HepG2 (cell line): ENCODE results near the gene UBE2N. TPM values are rescaled to one million over a fixed set of nuclear protein-coding genes. Genes with fewer than 3 reads are reported as not detected.

Experiments used
- ATAC-seq: fragments of 200-7000 bp; cut with Tn5 transposase; 3 replicates; pipeline ENCODE4 v1.9.1; 2020; ENCODE audit warnings: mild to moderate bottlenecking, moderate library complexity
- BruUV-seq: library from RNA; stranded (reverse); fragments of 400-500 nt; replicated peaks from 2 replicates; lab custom pipeline; 2021; lab: Mats Ljungman, UMichigan
- CTCF ChIA-PET: fragments of 300-600 bp; formaldehyde crosslinking; extraction: SDS; loops from one replicate; lab custom pipeline; 2021; ENCODE audit warnings: low total read pairs, inconsistent platforms, low intra/inter-chr PET ratio; lab: Yijun Ruan, JAX
- POLR2A ChIA-PET: fragments of 350-600 bp; sonication (Branson Sonifier 250); formaldehyde crosslinking; loops from one replicate; lab custom pipeline; 2020; ENCODE audit warnings: antibody characterized with exemption, inconsistent platforms; lab: Yijun Ruan, JAX
- DNase-seq: peaks from one replicate; pipeline ENCODE4 v3.0.0-alpha.2; 2015; ENCODE audit warnings: low spot score
- FAIRE-seq: peaks from 3 replicates; lab custom pipeline; 2011; peaks lifted over from hg19 to GRCh38; lab: Jason Lieb, UNC
- H2AFZ ChIP-seq: one replicate; pipeline ENCODE4 v1.6.1; 2011; ENCODE audit warnings: low read length, inconsistent platforms
- H3K27ac ChIP-seq: fragments of 300-600 bp; 3 replicates; pipeline ENCODE4 v1.8.0; 2011; ENCODE audit warnings: mixed run types, mild to moderate bottlenecking, mixed read lengths, low read length, inconsistent platforms; ENCODE audit not compliant: insufficient read depth; ENCODE audit errors: extremely low read length
- H3K27me3 ChIP-seq, 2 experiments: fragments of 200-600 bp in 1 of 2; 2 replicates in 1 of 2; 3 replicates in 1 of 2; pipeline versions ENCODE4 v1.6.0 to v1.8.0; 2011; ENCODE audit warnings: low read length in 2 of 2, mild to moderate bottlenecking in 2 of 2, moderate library complexity in 2 of 2, inconsistent platforms in 1 of 2; ENCODE audit not compliant: insufficient read depth in 2 of 2, control insufficient read depth in 1 of 2
- H3K36me3 ChIP-seq, 2 experiments: fragments of 200-600 bp in 1 of 2; replicated peaks in 1 of 2; 2 replicates in 1 of 2; 3 replicates in 1 of 2; pipeline versions ENCODE4 v1.5.1 to v1.8.0; 2011; ENCODE audit warnings: low read length in 2 of 2, inconsistent platforms in 1 of 2; ENCODE audit not compliant: insufficient read depth in 2 of 2, control insufficient read depth in 1 of 2
- H3K4me1 ChIP-seq: 2 replicates; pipeline ENCODE4 v1.5.1; 2012; ENCODE audit warnings: low read length, inconsistent platforms; ENCODE audit not compliant: insufficient read depth
- H3K4me2 ChIP-seq: 2 replicates; pipeline ENCODE4 v1.6.0; 2011; ENCODE audit warnings: low read depth, low read length, inconsistent platforms
- H3K4me3 ChIP-seq, 3 experiments: fragments of 200-600 bp in 1 of 3; sonication (generic), shearing (Covaris generic) in 1 of 3; replicated peaks in 1 of 3; 2 replicates each; pipeline ENCODE4 v1.5.1; 2011 to 2016; ENCODE audit warnings: low read length in 3 of 3, inconsistent platforms in 2 of 3, low read depth in 2 of 3, mild to moderate bottlenecking in 2 of 3, control low read depth in 1 of 3, mixed read lengths in 1 of 3; ENCODE audit not compliant: insufficient read depth in 1 of 3
- H3K79me2 ChIP-seq: one replicate; pipeline ENCODE4 v1.6.1; 2011; ENCODE audit warnings: low read length, inconsistent platforms; ENCODE audit not compliant: insufficient read depth
- H3K9ac ChIP-seq: 2 replicates; pipeline ENCODE4 v1.6.0; 2011; ENCODE audit warnings: mild to moderate bottlenecking, low read depth, low read length, inconsistent platforms; ENCODE audit not compliant: insufficient read depth
- H3K9me3 ChIP-seq: 2 replicates; pipeline ENCODE4 v1.5.1; 2012; ENCODE audit warnings: mild to moderate bottlenecking, low read length
- H4K20me1 ChIP-seq: 2 replicates; pipeline ENCODE4 v1.6.0; 2011; ENCODE audit warnings: inconsistent platforms, mild to moderate bottlenecking, low read length, moderate library complexity; ENCODE audit not compliant: insufficient read depth
- ARHGAP35 ChIP-seq: sonication (generic); formaldehyde crosslinking; IDR thresholded peaks from 2 replicates; pipeline ENCODE4 v1.9.0; 2022; ENCODE audit warnings: mild to moderate bottlenecking, inconsistent platforms, moderate library complexity, missing genetic modification reagents, borderline replicate concordance
- ARID4A ChIP-seq: sonication (generic); formaldehyde crosslinking; IDR thresholded peaks from 2 replicates; pipeline ENCODE4 v1.5.0; 2020; ENCODE audit warnings: mild to moderate bottlenecking, missing genetic modification reagents, borderline replicate concordance
- FOXA3 ChIP-seq: IDR thresholded peaks from 2 replicates; pipeline ENCODE4 v1.6.1; 2016; ENCODE audit warnings: missing genetic modification reagents, missing compliant biosample characterization
- HNF4A ChIP-seq: sonication (generic); formaldehyde crosslinking; IDR thresholded peaks from 2 replicates; pipeline ENCODE4 v1.4.0; 2020; ENCODE audit warnings: missing genetic modification reagents
- HNF4G ChIP-seq, 2 experiments: sonication (generic) in 1 of 2; formaldehyde crosslinking in 1 of 2; IDR thresholded peaks; 2 replicates each; pipeline versions ENCODE4 v1.4.0 to v1.6.1; 2011 to 2020; ENCODE audit warnings: borderline replicate concordance in 2 of 2, low read depth in 2 of 2, mild to moderate bottlenecking in 2 of 2, low read length in 1 of 2, missing genetic modification reagents in 1 of 2, moderate library complexity in 1 of 2
- KDM1A ChIP-seq: IDR thresholded peaks from 2 replicates; pipeline ENCODE4 v1.6.1; 2016; ENCODE audit warnings: missing compliant biosample characterization
- MTA1 ChIP-seq: sonication (generic); formaldehyde crosslinking; IDR thresholded peaks from 2 replicates; pipeline ENCODE4 v1.4.0; 2020; ENCODE audit warnings: missing genetic modification reagents, mild to moderate bottlenecking, borderline replicate concordance
- NAIF1 ChIP-seq: sonication (generic); formaldehyde crosslinking; IDR thresholded peaks from 2 replicates; pipeline ENCODE4 v1.5.0; 2020; ENCODE audit warnings: mild to moderate bottlenecking, missing genetic modification reagents, borderline replicate concordance
- ZBTB21 ChIP-seq: sonication (generic); formaldehyde crosslinking; IDR thresholded peaks from 2 replicates; pipeline ENCODE4 v1.4.0; 2020; ENCODE audit warnings: missing genetic modification reagents
- ZEB1 ChIP-seq: IDR thresholded peaks from 2 replicates; pipeline ENCODE4 v1.6.1; 2012; ENCODE audit warnings: mild to moderate bottlenecking, low read depth, inconsistent platforms; ENCODE audit not compliant: insufficient replicate concordance
- ZNF331 ChIP-seq: sonication (generic); formaldehyde crosslinking; IDR thresholded peaks from 2 replicates; pipeline ENCODE4 v1.4.0; 2020; ENCODE audit warnings: missing genetic modification reagents
- ZNF343 ChIP-seq: sonication (generic); formaldehyde crosslinking; IDR thresholded peaks from 2 replicates; pipeline ENCODE4 v1.4.0; 2020; ENCODE audit warnings: mild to moderate bottlenecking, missing genetic modification reagents
- WGBS: methylation state at CpG from one replicate; pipeline ENCODE4 v1.1.6; 2017; ENCODE audit warnings: low lambda C conversion rate; 5-methylcytosine and 5-hydroxymethylcytosine counted together
- in situ Hi-C: cut with HindIII; loops from 2 replicates; pipeline ENCODE4 v1.10.0; 2017; ENCODE audit warnings: low pct_unique_long_range_greater_than_20kb; ENCODE audit not compliant: extremely low pct_ligation_motif_present
- intact Hi-C: fragments of 100-400 bp; cut with micrococcal nuclease; formaldehyde crosslinking; loops from one replicate; pipeline ENCODE4 v1.10.0; 2022; ENCODE audit not compliant: unreplicated experiment
- polyA plus RNA-seq, 8 experiments: library from polyadenylated mRNA; depleted of rRNA in 3 of 8; stranded (reverse) in 7 of 8; unstranded in 1 of 8; fragments of >200 nt; fragmentation: Illumina TruSeq in 4 of 8; extraction: Trizol in 4 of 8; gene quantifications; 2 replicates each; pipeline versions ENCODE4 v1.2.1 to v1.2.3, GENCODE V29; 2011 to 2016; ENCODE audit warnings: low read depth in 4 of 8, missing spikeins in 1 of 8, mixed read lengths in 1 of 8; ENCODE audit not compliant: insufficient read depth in 1 of 8
- total RNA-seq, 5 experiments: library from RNA; depleted of rRNA; stranded (reverse); fragments of >200 nt; fragmentation: Illumina TruSeq; extraction: Trizol; gene quantifications; 2 replicates each; pipeline ENCODE4 v1.2.3, GENCODE V29; 2016; ENCODE audit warnings: low read depth in 1 of 5
- TF ChIP-seq, protein P1 (sequence below): sonication (generic); formaldehyde crosslinking; IDR thresholded peaks from 2 replicates; pipeline ENCODE4 v1.9.0; 2021; ENCODE audit warnings: missing genetic modification reagents, mild to moderate bottlenecking, borderline replicate concordance

UBE2N gene
- total and polyA plus RNA-seq, 2 of the 13 experiments (the other 11 are each of a cell fraction or from before 2014, with no cell fraction given), result 188 to 197 TPM

DNA sequence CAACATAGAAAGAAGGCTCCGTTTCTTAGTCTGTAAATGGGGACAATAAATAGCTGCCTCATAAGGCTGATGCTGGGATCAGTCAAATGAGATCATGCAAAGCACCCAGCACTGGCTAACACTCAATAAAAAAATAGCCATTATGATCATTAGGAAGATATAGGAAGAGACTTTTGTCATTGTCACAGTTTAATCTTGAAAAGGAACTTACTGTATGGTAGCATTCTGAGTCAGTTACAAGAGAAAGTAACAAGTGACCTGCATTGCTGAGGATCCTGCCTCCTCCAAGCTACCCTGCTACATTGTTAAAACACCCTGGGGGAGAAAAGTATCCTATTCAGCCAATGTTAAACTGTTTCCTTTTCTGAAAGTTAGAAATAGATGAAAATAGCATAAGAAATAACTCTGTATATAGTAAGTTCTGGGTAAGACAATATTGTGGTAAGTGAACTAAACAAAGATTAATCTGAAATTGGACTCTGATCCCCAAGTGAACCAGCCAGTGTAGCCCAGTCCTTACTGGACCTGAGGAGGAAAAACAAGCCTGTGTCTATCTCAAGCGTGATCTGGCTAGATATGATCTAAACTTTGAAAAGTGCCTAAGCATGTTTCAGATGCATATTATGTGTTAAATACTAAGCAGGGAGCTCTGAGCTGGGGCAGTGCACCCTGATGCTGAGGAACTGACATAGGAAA is 67.6 kb downstream of the UBE2N start:
- in situ Hi-C loops, result no loop called here
- WGBS, result 78% methylated on average over 2 of the region's 2 CpGs

DNA sequence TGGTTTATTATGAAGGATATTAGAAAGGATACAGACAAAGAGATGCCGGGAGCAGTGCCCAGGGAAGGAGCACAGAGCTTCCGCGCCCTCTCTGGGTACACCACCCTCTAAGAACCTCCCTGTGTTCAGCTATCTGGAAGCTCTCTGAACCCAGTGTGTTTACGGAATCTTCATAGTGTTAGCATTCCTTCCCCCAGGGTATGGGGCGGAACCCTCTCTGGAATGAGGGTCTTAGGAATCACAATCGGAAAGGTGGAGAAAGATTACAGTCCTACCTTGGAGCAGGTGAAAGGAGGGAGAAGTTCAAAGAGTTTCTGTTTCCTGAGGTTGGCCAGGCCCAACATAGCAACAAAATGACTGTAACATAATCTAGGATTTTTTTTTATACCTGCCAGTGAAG is 70.8 kb downstream of the UBE2N start:
- intact Hi-C loops (no loop called here), in situ Hi-C loops (no loop called here)
- H2AFZ ChIP-seq, result no peak overlapping the region
- H3K4me1 ChIP-seq, result peaks cover 43% of the 10 kb centered on the region
- POLR2A ChIA-PET, result no interaction called here
- H3K36me3 ChIP-seq, result no peaks in the 10 kb centered on the region
- no peaks in the 10 kb centered on the region for H4K20me1 ChIP-seq
- H3K79me2 ChIP-seq, result peaks cover 10% of the 10 kb centered on the region
- H3K9me3 ChIP-seq, result no peaks in the 10 kb centered on the region
- no peak overlapping the region for H3K9ac ChIP-seq
- FAIRE-seq (no peak), ATAC-seq (no peak; the same call in 2 of the 3 replicates), DNase-seq (no peak)
- no peak overlapping the region for H3K27ac ChIP-seq
- WGBS, result 93% methylated on average over 6 of the region's 6 CpGs
- CTCF ChIA-PET, result no interaction called here
- no peak overlapping the region for H3K4me3 ChIP-seq
- BruUV-seq, result no TSS peak
- no peaks in the 10 kb centered on the region for H3K27me3 ChIP-seq
- no peak overlapping the region for H3K4me2 ChIP-seq
- no peak for TF ChIP-seq ARID4A (CRISPR knock-in tag)
- TF ChIP-seq FOXA3 (CRISPR knock-in tag), result no peak
- TF ChIP-seq MTA1, result no peak
- no peak for TF ChIP-seq HNF4G (IDR thresholded peaks at IDR 0.05; ENCODE audit: borderline replicate concordance, low read depth, low read length)
- TF ChIP-seq HNF4G (CRISPR knock-in tag; IDR thresholded peaks at IDR 0.05; ENCODE audit: borderline replicate concordance, low read depth), result no peak
- no peak for TF ChIP-seq KDM1A (CRISPR knock-in tag)
- TF ChIP-seq ZBTB21 (CRISPR knock-in tag), result no peak
- no peak for TF ChIP-seq ZEB1
- no peak for TF ChIP-seq ZNF343

More for the DNA sequence above, 67.6 kb downstream of the UBE2N start:
- FAIRE-seq, result no peak
- peak overlapping the region; percentile 55 for H3K4me2 ChIP-seq
- H3K79me2 ChIP-seq, result peaks cover 35% of the 10 kb centered on the region
- intact Hi-C loops, result no loop called here
- no peaks in the 10 kb centered on the region for H3K9me3 ChIP-seq
- no peak overlapping the region for H2AFZ ChIP-seq
- H3K9ac ChIP-seq, result 0 out of 2 replicates have a peak overlapping the region, but pooled peaks have one; percentile 14
- peak overlapping the region; percentile 34 for H3K27ac ChIP-seq
- H3K36me3 ChIP-seq, result no peaks in the 10 kb centered on the region
- BruUV-seq, result no TSS peak
- no peak for ATAC-seq
- no peak overlapping the region for H3K4me3 ChIP-seq
- no peaks in the 10 kb centered on the region; a peak in 1 of 5 replicates for H3K27me3 ChIP-seq
- H4K20me1 ChIP-seq, result no peaks in the 10 kb centered on the region; the same call in 1 of the 2 replicates
- POLR2A ChIA-PET, result interaction anchor here (1.5 kb wide), 1 partner anchor 59 kb away, joined by 3 read pairs; no protein-coding TSS in a partner anchor
- no peak for DNase-seq
- TF ChIP-seq ZNF331 (peak; percentile 97), HNF4A (CRISPR knock-in tag) (0 out of 2 replicates have a peak, but pooled peaks have one; percentile 9), ARHGAP35 (CRISPR knock-in tag) (no peak), NAIF1 (peak; percentile 42; the same call in 1 of the 2 replicates)
- TF ChIP-seq, protein P1, sequence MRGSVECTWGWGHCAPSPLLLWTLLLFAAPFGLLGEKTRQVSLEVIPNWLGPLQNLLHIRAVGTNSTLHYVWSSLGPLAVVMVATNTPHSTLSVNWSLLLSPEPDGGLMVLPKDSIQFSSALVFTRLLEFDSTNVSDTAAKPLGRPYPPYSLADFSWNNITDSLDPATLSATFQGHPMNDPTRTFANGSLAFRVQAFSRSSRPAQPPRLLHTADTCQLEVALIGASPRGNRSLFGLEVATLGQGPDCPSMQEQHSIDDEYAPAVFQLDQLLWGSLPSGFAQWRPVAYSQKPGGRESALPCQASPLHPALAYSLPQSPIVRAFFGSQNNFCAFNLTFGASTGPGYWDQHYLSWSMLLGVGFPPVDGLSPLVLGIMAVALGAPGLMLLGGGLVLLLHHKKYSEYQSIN, result no peak
- TF ChIP-seq, all 625 proteins: peak for 3
- peaks cover 49% of the 10 kb centered on the region for H3K4me1 ChIP-seq
- CTCF ChIA-PET, result no interaction called here
